Keratinocyte (primary cell): Measurements from ENCODE around the gene VTI1A. TPM values are rescaled to one million over a fixed set of nuclear protein-coding genes. Genes with fewer than 3 reads are reported as not detected.

Experiments used
- DNase-seq: peaks from one replicate; pipeline ENCODE4 v3.0.0-alpha.2; 2011; ENCODE audit warnings: low read depth, missing footprints, low spot score
- FAIRE-seq: peaks from 2 replicates; lab custom pipeline; 2011; peaks lifted over from hg19 to GRCh38; lab: Jason Lieb, UNC
- H2AFZ ChIP-seq: 2 replicates; pipeline ENCODE4 v1.6.0; 2012; ENCODE audit warnings: low read length, control low read depth, inconsistent platforms; ENCODE audit not compliant: control insufficient read depth
- H3K27ac ChIP-seq: 2 replicates; pipeline ENCODE4 v1.5.1; 2011; ENCODE audit warnings: low read length; ENCODE audit not compliant: control insufficient read depth, insufficient read depth
- H3K27me3 ChIP-seq: 3 replicates; pipeline ENCODE4 v1.6.0; 2011; ENCODE audit warnings: low read length; ENCODE audit not compliant: control insufficient read depth, insufficient read depth; ENCODE audit errors: extremely low read depth
- H3K36me3 ChIP-seq, 2 experiments: 2 replicates in 1 of 2; 3 replicates in 1 of 2; pipeline ENCODE4 v1.5.1; 2011; ENCODE audit warnings: low read length in 2 of 2, mild to moderate bottlenecking in 1 of 2; ENCODE audit not compliant: control insufficient read depth in 2 of 2, insufficient read depth in 2 of 2; ENCODE audit errors: extremely low read depth in 1 of 2
- H3K4me1 ChIP-seq: 3 replicates; pipeline ENCODE4 v1.5.1; 2011; ENCODE audit warnings: low read length; ENCODE audit not compliant: control insufficient read depth, insufficient read depth; ENCODE audit errors: extremely low read depth
- H3K4me2 ChIP-seq: 3 replicates; pipeline ENCODE4 v1.6.0; 2011; ENCODE audit warnings: low read depth, low read length; ENCODE audit not compliant: control insufficient read depth, insufficient read depth; ENCODE audit errors: extremely low read depth
- H3K4me3 ChIP-seq, 3 experiments: fragments of 200-600 bp in 1 of 3; sonication (generic) in 1 of 3; 2 replicates in 2 of 3; 3 replicates in 1 of 3; pipeline ENCODE4 v1.5.1; 2011 to 2016; ENCODE audit warnings: low read length in 3 of 3, mild to moderate bottlenecking in 3 of 3, control low read depth in 2 of 3, inconsistent platforms in 1 of 3, low read depth in 1 of 3, mixed read lengths in 1 of 3, mixed run types in 1 of 3, moderate library complexity in 1 of 3; ENCODE audit not compliant: control insufficient read depth in 2 of 3, insufficient read depth in 2 of 3; ENCODE audit errors: extremely low read depth in 1 of 3
- H3K79me2 ChIP-seq: 2 replicates; pipeline ENCODE4 v1.6.0; 2012; ENCODE audit warnings: low read length; ENCODE audit not compliant: control insufficient read depth, insufficient read depth
- H3K9ac ChIP-seq: 3 replicates; pipeline ENCODE4 v1.6.0; 2011; ENCODE audit warnings: low read length; ENCODE audit not compliant: control insufficient read depth, insufficient read depth; ENCODE audit errors: extremely low read depth
- H3K9me1 ChIP-seq: 3 replicates; pipeline ENCODE4 v1.6.0; 2011; ENCODE audit warnings: low read length; ENCODE audit not compliant: control insufficient read depth, insufficient read depth; ENCODE audit errors: extremely low read depth
- H3K9me3 ChIP-seq: 2 replicates; pipeline ENCODE4 v1.5.1; 2012; ENCODE audit warnings: low read depth, low read length; ENCODE audit not compliant: control insufficient read depth
- H4K20me1 ChIP-seq: 3 replicates; pipeline ENCODE4 v1.6.0; 2011; ENCODE audit warnings: low read length; ENCODE audit not compliant: control insufficient read depth, insufficient read depth; ENCODE audit errors: extremely low read depth
- EZH2 ChIP-seq: IDR thresholded peaks from one replicate; pipeline ENCODE4 v1.6.1; 2012; ENCODE audit warnings: inconsistent platforms, mild to moderate bottlenecking, low read length, moderate library complexity
- dilution Hi-C: fragments of 300-500 bp; cut with MboI; formaldehyde crosslinking; loops from one replicate; pipeline ENCODE4 v1.7.0; 2020; ENCODE audit warnings: low sequenced_read_pairs; ENCODE audit not compliant: extremely low pct_ligation_motif_present
- polyA plus RNA-seq, 5 experiments: library from polyadenylated mRNA; depleted of rRNA in 3 of 5; stranded (reverse) in 3 of 5; stranded (forward) in 1 of 5; unstranded in 1 of 5; fragments of >200 nt; gene quantifications; 1 replicate in 1 of 5; 2 replicates in 3 of 5; 3 replicates in 1 of 5; pipeline versions ENCODE4 v1.2.1 to v1.2.3, GENCODE V29; 2011 to 2012; ENCODE audit warnings: missing spikeins in 2 of 5, low read depth in 1 of 5, low replicate concordance in 1 of 5
- TF ChIP-seq, protein P1 (sequence below), 3 experiments: IDR thresholded peaks in 1 of 3; conservative IDR thresholded peaks in 1 of 3; optimal IDR thresholded peaks in 1 of 3; 2 replicates in 2 of 3; 3 replicates in 1 of 3; pipeline versions ENCODE3 to v1.5.1; 2011; ENCODE audit warnings: low read length in 3 of 3, mild to moderate bottlenecking in 3 of 3, moderate library complexity in 2 of 3, control low read depth in 1 of 3, inconsistent platforms in 1 of 3; ENCODE audit not compliant: insufficient read depth in 2 of 3; ENCODE audit errors: extremely low read depth in 1 of 3

The VTI1A gene
- polyA plus RNA-seq, 1 donor (not counting 4 experiments of a cell fraction or from before 2014, with no cell fraction given) = 18.5 TPM

DNA sequence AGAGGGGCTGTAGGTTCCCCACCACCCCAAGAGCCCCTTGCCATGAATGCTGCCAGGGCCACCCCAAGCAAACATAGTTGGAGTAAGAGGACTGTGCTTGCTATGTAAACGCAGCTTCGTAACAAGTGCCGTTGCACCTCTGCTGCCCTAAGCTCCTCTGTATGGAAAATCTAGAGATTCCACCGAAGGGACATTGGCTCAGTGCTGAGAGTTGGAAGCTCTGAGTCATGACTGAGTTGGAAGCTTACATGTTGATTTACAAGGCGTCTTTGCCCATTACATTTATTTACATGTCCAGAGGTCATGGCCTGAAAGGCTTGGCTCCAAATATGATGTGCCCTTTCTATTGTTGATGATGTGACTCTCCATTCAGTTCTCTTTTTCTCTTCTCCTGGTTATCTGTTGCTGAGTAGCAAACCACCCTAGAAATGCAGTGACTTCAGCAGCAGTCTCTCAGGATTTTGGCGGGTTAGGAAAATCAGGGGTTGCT is 270.0 kb downstream of the VTI1A start:
- DNase-seq = no peak
- TF ChIP-seq EZH2 = no peak
- TF ChIP-seq, protein P1, sequence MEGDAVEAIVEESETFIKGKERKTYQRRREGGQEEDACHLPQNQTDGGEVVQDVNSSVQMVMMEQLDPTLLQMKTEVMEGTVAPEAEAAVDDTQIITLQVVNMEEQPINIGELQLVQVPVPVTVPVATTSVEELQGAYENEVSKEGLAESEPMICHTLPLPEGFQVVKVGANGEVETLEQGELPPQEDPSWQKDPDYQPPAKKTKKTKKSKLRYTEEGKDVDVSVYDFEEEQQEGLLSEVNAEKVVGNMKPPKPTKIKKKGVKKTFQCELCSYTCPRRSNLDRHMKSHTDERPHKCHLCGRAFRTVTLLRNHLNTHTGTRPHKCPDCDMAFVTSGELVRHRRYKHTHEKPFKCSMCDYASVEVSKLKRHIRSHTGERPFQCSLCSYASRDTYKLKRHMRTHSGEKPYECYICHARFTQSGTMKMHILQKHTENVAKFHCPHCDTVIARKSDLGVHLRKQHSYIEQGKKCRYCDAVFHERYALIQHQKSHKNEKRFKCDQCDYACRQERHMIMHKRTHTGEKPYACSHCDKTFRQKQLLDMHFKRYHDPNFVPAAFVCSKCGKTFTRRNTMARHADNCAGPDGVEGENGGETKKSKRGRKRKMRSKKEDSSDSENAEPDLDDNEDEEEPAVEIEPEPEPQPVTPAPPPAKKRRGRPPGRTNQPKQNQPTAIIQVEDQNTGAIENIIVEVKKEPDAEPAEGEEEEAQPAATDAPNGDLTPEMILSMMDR (optimal IDR thresholded peaks at IDR 0.05 in 1 of 3, IDR thresholded peaks at IDR 0.05 in 1 of 3, conservative IDR thresholded peaks at IDR 0.05 in 1 of 3; ENCODE audit: extremely low read depth in 1 of 3, insufficient read depth in 2 of 3, low read length in 3 of 3) = no peak
- H3K9me1 ChIP-seq = no peaks in the 10 kb centered on the region
- no peak for FAIRE-seq
- no peak overlapping the region for H2AFZ ChIP-seq
- H3K9ac ChIP-seq = no peak overlapping the region
- no peak overlapping the region for H3K4me2 ChIP-seq
- no peaks in the 10 kb centered on the region for H4K20me1 ChIP-seq
- no peak overlapping the region for H3K27ac ChIP-seq
- H3K4me1 ChIP-seq = peaks cover 7% of the 10 kb centered on the region
- H3K79me2 ChIP-seq = no peaks in the 10 kb centered on the region
- H3K27me3 ChIP-seq = no peaks in the 10 kb centered on the region
- no peaks in the 10 kb centered on the region for H3K9me3 ChIP-seq
- H3K4me3 ChIP-seq = no peak overlapping the region
- peaks cover 0 to 3% of the 10 kb centered on the region in 2 experiments for H3K36me3 ChIP-seq
- dilution Hi-C loops = no loop called here

DNA sequence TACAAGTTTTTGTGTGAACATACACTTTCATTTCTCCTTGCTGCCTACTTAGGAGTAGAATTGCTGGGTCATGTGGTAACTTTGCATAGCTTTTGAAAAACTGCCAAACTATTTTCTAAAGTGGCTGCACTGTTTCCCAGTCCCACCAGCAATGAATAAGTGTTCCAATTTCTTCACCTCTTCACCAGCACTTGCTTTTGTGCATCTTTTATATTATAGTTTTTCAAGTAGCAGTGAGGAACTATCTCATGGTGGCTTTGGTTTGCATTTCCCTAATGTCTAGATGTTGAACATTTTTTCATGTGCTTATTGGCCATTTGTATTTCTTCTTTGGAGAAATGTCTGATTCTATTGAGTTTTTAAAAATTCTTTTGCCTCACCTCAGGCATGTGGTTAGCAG is 273.2 kb downstream of the VTI1A start:
- no peak for FAIRE-seq
- no peak for TF ChIP-seq EZH2
- TF ChIP-seq, protein P1 (optimal IDR thresholded peaks at IDR 0.05 in 1 of 3, IDR thresholded peaks at IDR 0.05 in 1 of 3, conservative IDR thresholded peaks at IDR 0.05 in 1 of 3; ENCODE audit: extremely low read depth in 1 of 3, insufficient read depth in 2 of 3, low read length in 3 of 3) = no peak

More for the DNA sequence above, 273.2 kb downstream of the VTI1A start:
- no peak overlapping the region for H3K4me3 ChIP-seq
- no peaks in the 10 kb centered on the region for H3K27me3 ChIP-seq
- H4K20me1 ChIP-seq = no peaks in the 10 kb centered on the region
- H3K79me2 ChIP-seq = no peaks in the 10 kb centered on the region
- H3K9me3 ChIP-seq = no peaks in the 10 kb centered on the region
- no peak overlapping the region for H2AFZ ChIP-seq
- dilution Hi-C loops = no loop called here
- H3K4me1 ChIP-seq = peaks cover 13% of the 10 kb centered on the region
- no peaks in the 10 kb centered on the region for H3K9me1 ChIP-seq
- H3K36me3 ChIP-seq = peaks cover 0 to 3% of the 10 kb centered on the region in 2 experiments
- no peak overlapping the region for H3K4me2 ChIP-seq
- no peak overlapping the region for H3K27ac ChIP-seq
- H3K9ac ChIP-seq = no peak overlapping the region
- no peak for DNase-seq
